ENCODE measurements around the gene TNS3. TPM values are rescaled to one million over a fixed set of nuclear protein-coding genes. Genes with fewer than 3 reads are reported as not detected.
"Not testable (repeated sequence)": the region's sequence is repeated elsewhere in the genome, so short reads cannot be mapped to it uniquely, and the experiment has no call there.

Gene TNS3
- total RNA-seq, 1 donor: 67.3 TPM

DNA sequence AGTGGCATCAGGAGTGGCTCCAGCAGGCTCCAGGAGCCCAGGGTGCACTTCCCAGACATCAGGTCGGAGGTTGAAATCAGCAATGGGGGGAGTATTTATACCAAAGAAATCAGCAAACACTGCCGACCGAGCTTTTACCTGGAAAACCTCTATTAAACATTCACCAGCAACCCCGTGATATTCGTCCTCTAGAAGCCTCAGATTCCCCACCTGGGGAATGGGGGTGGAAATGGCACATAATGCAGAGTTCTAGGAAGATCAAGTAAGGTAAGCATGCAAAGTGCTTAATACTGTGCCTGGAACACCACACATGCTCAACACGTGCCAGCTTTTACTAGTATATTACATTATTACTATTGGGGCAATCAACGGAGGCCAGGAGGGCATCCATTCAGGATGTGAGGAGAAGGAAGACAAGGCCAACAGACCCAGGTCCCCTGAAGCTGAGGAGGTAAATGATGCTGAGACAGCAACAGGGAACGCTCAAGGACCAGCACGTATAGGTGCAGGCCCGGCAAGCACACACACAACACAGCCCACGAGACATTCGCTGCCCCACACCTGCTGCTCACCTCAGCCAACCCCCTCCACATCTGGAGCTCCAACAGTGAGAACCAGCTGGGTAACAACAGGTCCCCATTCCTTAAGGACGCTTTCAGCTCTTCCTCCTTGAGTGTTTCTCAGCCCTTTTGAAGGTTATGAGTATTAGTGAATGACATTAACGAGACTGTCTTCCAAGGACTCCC lies 125.5 kb downstream of the TNS3 start:
- DNase-seq (ENCODE audit: low read depth in 2 of 3, low spot score in 2 of 3): no peak

DNA sequence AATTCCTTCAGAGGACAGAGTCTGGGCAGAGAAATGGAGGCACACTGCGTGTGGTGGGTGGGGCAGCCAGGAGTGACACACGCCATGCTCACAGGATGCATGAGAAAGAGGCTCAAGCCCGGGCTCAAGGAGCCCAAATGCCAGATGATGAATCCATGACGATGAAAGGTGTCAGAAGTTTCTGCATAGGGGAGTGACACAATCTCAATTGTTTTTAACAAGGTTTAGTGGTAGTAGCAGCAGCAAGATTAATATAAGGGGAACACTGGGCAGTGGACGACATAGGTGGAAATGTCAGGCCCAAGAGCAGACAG lies 126.1 kb downstream of the TNS3 start:
- no peak for DNase-seq (ENCODE audit: low read depth in 2 of 3, low spot score in 2 of 3)

DNA sequence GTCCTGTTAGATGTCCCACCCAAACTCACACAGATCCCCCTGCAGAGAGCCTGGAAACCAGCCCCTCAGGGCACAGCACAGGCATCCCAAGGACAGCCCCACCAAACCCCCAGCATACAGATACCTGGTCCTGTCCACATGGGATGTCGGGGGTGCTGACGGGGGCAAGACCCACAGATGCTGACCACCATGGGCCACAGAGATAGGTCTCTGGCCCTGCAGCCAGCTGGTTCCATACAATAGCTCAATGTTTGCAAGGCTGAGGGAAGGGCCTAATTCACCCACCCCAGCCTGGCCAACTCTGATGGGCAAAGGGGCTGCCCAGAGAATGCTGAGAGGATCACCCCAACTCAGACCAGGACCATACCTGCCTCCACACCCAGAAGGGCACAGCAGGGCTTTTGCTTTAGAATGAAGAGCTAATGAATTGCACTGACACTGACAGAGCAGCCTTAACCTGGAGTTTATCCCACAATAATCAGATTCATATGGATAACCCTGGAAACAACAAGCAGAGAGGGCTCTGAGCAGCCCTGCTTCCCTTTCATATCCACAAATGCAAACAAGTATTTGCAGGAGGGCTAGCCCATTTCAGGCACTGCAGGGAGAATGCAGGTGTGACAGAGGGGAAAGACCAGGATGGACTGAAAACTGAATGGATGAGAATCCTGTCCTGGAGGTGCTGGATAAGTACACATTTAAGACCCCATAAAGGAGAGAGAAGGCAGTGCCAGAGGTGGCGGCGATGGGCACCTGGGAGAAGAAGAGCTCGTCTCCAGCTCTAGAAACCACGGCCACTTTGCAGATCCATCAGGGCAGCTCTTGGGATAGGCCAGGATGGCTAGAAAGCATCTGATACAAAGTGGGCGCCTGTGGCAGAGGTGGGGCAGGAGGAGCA lies 126.7 kb downstream of the TNS3 start:
- no peak for DNase-seq (ENCODE audit: low read depth in 2 of 3, low spot score in 2 of 3)

DNA sequence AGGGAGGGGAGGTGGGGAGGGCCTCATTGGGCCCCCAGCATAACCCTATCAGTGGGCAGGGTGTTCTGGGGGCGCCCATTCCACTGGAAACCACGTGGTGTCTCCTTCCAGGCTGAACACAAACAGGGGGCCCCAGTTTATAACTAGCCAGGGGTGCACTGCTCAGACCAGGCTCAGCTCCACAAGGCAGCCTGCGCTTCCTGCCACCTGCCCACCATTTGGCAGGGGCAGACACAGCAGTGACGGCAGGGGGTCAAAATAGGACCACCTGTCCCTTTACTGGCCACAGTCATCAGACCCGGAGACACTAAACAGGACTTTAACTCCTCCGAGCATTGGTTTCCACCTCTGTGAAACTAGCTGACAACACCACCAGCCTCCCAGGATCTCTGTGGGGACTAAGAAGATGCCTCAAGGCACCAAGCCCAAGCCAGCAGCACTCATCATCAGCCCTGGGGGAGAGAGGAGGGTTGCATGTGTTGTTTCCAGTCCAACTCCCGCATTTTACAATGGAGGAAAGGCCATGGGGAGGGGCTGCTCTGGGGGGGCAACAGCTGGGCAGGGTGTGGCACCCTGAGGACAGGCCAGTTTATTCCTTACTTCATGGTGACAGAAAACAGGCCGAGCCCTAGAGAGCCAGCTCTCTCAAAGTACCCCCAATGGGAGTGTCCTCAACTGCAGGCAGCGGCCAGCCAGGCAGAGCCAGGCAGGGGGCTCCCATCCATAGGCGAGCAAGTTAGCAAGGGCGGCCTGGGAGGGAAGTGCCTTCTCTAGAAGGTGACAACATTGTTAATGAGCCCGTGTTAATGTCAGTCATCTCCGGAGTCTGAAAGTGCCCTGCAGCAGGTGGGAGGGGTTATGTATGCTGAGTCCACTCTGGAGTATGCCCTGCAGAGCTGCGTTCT lies 127.6 kb downstream of the TNS3 start:
- no peak for DNase-seq (ENCODE audit: low read depth in 2 of 3, low spot score in 2 of 3)

DNA sequence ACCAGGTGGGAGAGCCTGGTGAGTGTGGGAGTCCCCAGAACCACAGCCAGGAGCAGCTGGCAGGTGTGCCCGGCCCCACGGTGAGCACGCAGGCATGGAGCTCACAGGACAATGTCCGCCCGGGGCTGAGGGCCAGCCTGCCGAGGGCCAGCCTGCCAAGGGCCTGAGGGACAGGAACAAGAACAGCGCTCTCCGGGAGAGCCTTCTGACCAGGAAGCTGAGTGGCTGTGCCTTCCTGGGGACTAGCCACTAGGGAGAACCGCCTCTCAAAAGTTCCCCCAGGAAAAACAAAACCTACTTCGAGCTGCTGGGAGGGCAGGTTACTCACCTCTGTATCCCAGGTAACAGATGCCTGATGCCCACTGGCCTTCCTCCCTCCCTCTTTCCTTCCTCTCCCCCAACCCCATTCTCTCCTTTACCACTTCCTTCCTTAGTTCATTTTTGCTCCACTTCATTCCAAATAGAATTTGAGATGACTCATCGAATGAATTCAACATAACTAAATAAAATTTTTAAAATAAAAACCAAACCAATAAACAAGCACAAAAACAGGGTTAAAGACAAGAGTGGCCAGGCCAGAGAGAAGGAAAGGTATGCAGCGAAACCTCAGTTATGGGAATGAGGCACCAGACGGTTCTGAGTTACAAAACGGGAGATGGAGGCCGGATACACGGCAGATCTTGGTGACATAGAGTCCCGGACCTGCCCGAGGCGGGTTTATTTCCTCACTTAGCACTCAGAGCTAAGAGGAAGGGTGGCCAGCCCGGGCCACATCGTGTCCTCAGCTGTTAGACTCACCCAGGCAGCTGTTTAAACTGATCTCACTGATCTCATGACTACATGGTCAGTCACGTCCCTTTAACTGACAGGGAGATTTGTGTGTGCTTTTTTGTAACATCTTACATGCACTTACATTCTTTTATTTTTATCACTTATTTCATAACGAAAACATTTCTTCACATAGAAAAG lies 128.5 kb downstream of the TNS3 start:
- DNase-seq (ENCODE audit: low read depth in 2 of 3, low spot score in 2 of 3): peak in 2 of 3 donors; percentile 47 to 53

DNA sequence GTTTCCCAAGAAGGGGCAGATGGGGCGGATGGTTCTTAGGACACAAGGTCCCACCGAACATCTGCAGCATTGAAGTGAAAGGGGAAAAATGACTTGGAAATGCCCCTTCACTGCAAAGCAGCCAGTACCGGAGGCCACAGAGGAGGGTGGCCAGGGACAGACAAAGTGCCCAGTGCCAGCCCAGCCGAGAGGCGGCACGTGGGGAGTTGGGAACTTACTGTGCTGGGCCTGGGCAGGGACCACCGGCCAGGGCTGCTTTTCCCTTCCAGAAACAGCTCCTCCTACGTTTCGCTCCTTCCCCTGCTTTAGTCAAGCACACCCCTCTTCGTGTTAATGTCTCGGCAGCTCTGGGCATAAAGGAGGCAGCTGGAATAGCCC lies 129.2 kb downstream of the TNS3 start:
- no peak for DNase-seq (ENCODE audit: low read depth in 2 of 3, low spot score in 2 of 3)

DNA sequence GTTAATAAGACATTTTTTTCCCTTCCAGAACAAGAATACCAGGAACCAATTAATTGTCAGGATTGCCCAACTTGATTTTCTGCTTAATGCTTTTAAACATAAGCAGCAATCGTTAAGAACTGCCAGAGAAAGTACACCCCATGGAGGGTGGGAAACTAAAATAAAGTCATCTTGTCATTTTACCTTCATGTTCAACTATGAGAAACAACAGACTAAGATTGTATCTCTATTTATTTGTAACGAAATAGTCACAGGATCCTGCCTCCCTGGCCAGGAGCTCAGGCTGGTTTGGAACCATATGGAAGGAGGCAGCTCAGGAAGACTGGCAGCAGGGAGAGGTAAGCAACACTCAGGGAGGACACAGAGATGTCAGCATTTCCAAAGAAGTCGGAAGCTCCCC lies 129.6 kb downstream of the TNS3 start:
- no peak for DNase-seq (ENCODE audit: low read depth in 2 of 3, low spot score in 2 of 3)

DNA sequence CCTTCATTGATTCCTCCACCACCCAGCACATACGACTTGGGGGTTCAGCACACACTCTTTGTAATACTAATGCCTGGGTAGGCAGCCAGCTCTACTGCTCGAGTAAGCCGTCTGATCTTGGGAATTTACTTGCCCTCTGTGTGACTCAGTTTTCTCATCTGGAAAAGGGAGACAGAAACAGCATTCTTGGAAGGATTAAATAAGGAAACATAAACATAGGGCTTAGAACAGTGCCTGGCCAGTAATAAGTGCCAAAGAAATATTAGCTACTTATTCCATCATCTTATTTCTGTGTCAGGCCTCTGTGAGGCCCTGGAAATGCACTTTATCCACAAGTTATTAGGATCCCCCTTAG lies 130.1 kb downstream of the TNS3 start:
- no peak for DNase-seq (ENCODE audit: low read depth in 2 of 3, low spot score in 2 of 3)

DNA sequence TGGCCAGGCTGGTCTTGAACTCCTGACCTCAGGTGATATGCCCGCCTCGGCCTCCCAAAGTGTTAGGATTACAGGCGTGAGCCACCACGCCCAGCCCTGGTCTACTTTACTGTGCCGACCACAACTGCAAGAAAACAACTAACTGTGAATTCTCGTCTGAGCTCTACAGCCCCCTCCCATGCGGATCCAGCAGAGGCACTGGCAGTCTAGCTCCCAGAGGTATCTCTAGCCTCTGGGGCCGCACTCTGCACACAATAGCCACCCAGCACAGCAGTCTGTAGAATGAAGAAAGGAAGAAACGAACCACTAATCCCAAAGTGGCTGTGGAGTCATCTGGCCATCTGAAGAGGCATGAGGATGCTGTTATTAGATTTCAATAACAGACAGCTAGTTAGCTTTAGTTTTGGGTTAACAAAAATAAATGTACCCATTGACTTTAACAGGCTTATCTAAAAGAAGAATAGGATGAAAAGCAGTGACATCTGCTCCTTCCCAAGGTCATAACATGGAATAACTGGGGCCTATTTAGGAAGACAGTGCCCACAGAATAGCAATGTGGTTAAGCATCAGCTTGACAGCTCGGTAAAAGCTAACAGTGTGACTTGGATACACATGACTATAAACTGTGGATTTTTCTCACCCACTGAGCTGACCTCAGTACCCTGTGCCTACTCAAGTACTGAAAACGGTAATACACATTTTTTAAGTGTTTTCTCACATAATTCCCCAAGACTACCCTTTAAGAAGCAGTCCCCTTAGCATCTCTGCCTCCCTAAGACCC lies 131.9 kb downstream of the TNS3 start:
- DNase-seq (ENCODE audit: low read depth in 2 of 3, low spot score in 2 of 3): no peak

DNA sequence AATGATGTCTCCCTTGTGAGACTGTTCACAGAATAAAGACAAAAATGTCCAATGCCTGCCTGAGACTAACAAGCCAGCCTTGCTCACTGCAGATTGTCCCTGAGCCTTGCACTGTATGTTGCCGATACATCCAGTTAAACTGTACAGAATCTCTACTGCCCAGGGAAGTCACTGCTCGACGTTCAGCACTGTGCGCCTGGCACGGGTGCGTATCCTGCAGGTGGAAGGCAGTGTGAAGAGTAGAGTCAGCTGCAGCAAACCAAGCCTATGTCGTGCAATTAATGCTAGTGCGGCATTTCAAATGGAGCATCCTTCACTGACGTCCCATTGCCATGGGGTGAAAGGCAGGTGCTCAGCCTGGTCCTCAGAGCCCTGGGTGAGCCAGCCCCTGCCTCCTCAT lies 132.9 kb downstream of the TNS3 start:
- DNase-seq (ENCODE audit: low read depth in 2 of 3, low spot score in 2 of 3): no peak

DNA sequence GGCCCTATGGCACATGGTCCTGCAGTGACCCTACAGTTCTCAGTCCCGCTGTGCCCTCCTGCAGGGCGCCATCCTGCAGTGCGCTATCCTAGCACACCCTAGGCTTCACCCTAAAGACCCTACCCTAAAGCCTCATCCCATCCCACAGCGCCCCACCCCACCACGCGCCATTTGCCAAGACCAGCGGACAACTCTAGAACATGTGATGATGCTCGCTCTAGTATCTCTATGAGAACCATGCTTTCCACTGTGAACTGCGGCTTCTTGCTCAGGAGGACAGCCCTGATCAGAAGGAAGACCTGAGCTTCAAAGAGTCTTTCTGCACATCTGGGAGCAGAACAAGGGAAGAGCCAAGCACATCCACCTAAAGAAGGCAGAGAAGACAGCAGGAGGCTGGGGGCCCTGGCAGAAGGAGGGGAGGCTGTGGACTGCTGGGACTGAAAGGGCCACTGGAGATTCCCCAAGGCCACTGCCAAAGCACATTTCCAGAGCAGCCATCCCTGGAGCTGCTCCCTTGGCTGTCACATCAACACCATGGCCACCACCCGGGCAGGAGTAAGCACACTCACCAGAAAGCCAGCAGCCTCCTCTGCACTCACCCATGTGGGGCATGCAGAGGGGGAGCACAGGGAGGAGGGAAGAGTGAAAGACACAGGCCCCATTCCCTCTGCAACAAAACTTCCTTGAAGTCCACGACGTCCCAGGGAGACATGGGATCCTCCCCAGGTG lies 134.1 kb downstream of the TNS3 start:
- DNase-seq (ENCODE audit: low read depth in 2 of 3, low spot score in 2 of 3): no peak

DNA sequence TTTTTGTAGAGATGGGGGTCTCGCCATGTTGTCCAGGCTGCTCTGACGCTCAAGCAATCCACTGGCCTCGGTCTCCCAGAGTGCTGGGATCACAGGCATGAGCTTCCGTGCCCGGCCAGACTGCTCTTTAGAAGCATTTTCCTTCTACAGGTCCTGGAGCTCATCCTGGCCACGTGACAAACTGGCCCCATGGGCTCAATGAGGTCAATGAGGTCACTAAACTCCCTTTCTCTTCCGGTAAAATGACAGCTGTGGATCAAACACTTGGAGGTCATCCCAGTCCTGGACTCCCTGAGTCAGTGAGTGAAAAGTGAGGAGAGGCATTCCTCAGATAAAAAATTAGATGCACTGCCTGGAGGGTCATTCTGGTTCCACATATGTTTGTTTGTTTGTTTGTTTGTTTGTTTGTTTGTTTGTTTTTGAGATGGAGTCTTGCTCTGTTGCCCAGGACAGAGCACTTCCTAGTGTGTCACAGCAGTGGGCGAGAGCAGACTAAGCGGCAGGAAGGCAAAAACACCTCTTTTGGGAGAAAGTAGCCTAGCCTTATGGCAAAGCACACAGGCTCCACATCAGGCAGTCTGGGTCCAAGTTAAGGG lies 134.9 kb downstream of the TNS3 start:
- DNase-seq (ENCODE audit: low read depth in 2 of 3, low spot score in 2 of 3): no peak

DNA sequence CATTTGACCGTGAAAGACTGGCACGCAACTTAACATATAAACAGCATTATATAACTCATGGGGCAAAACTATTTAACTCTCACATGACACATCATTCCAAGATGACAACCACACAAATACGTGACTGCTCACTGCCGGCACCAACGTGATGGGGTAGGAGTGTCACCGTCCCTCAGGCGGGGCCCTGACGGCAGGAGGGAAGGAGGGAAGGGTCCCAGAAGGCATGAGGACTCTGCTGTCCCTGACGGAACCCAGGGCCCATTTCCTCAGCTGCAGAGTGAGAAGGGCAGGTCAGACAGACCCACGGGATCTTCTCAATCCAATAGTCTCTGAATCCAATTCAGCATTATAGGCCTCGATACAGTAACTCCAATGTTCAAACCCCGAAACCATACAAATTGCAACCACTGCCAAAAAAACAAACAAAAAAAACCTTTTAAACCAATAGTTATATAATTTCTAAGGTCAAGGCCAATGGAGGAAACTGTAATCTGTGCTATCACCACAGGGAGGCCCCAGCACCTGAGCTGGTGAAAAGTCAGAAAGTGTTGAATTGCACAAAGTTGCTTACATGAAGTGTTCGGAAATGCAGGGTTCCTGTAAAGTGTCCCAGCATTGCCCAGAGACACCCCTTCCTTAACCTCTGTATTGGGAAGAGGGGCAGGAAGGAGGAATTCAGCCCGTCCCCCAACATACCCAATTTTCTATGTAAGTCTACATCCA lies 137.4 kb downstream of the TNS3 start:
- peak in 2 of 3 donors; percentile 21 to 57 for DNase-seq (ENCODE audit: low read depth in 2 of 3, low spot score in 2 of 3)

DNA sequence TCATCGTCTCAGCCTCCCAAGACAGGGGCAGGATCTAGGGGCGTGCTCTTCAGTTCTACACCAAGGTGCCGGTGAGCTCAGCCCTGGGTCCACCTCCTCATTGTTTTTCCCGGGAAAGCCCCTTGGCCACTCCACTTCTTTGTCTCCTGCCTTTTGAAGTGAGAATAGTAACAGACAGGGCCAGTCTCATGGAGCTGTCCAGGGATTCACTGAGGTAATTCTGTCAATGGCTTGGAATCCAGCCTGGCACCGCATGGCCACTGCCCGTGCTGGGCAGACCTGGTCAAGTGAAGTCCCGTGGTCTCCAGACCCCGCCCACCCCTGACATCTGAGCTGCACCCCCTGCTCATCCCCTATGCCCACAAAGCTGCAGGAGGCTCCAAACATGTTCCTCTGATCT lies 138.9 kb downstream of the TNS3 start:
- DNase-seq (ENCODE audit: low read depth in 2 of 3, low spot score in 2 of 3): no peak

DNA sequence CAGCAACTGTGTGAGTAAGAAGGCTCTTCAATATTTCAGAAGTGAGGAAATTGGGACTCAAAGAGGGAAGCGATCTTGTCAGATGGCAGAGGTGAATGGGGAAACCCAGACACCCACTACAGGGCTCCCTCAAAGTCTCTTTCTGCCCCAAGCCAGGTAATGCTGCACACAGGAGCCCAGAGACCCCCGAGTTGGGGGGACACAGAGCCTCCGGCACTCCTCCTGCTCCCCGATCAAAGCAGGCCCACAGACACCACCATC lies 139.4 kb downstream of the TNS3 start:
- DNase-seq (ENCODE audit: low read depth in 2 of 3, low spot score in 2 of 3): no peak

DNA sequence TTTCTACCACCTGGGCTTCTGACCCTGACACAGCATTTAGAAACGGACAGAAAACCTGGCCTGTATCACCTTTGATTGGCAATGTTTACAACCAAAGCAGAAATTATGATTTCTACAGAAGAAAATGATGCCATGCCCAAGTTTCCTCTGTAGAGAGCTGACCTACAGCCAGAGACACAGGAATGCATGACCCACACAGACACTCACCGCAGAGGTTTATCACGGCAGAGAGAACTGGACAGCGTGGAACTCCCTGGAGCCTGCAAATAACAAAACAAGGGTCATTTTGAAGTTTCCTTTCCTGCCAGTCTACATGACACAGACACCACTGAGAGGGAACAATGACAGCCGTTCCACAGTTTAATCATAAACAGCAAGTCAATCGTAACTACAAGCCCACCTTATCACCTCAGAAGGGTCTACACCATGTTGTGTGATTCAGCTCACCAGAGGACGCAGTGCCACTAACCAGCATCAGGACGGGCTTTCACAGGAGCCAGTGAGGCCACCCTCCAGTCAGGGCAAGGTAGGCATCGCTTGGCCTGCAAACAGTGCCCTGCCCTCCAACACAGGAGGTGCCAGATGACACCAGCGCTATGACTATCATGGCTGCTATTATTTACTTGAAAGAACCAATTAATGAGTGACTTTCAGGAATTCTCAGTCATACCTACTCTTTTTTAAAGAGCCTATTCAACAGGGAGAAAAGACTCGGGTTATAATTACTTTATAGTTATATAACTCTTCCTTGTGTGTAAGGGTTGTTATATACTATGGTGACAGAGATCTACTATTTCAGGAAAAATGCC lies 139.9 kb downstream of the TNS3 start:
- no peak for DNase-seq (ENCODE audit: low read depth in 2 of 3, low spot score in 2 of 3)

DNA sequence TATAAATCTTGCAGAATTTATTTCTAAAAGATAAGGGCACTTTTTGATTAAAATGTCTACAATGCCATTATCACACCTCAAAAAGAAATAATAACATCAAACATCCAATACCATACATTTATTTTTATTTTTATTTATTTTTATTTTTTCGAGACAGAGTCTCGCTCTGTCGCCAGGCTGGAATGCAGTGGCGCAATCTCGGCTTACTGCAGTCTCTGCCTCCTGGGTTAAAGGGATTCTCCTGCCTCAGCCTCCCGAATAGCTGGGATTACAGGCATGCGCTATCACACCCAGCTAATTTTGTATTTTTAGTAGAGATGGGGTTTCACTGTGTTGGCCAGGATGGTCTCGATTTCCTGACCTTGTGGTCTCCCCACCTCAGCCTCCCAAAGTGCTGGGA lies 140.9 kb downstream of the TNS3 start:
- not testable (repeated sequence) for DNase-seq (ENCODE audit: low read depth in 2 of 3, low spot score in 2 of 3)
